Spleen (tissue), 11 donors: ENCODE measurements around the gene LCNL1. TPM values are rescaled to one million over a fixed set of nuclear protein-coding genes. Genes with fewer than 3 reads are reported as not detected.

Source experiments
- DNase-seq: peaks from one replicate; pipeline ENCODE4 v3.0.0-alpha.2; 2020
- H3K27ac ChIP-seq, 8 donors: fragments of 200-600 bp; sonication (generic) in 7 of 8; 1 replicate in 4 of 8; 2 replicates in 4 of 8; pipeline versions ENCODE4 v1.5.0 to v1.8.0; 2016 to 2021; ENCODE audit warnings: inconsistent platforms in 4 of 8, mild to moderate bottlenecking in 4 of 8, moderate library complexity in 1 of 8
- H3K27me3 ChIP-seq, 7 donors: fragments of 200-600 bp; sonication (generic) in 6 of 7; replicated peaks in 1 of 7; 1 replicate in 4 of 7; 2 replicates in 3 of 7; pipeline versions ENCODE4 v1.5.0 to v1.8.0; 2016 to 2021; ENCODE audit warnings: inconsistent platforms in 3 of 7, mild to moderate bottlenecking in 1 of 7
- H3K36me3 ChIP-seq, 6 donors: fragments of 200-600 bp; sonication (generic) in 5 of 6; 1 replicate in 4 of 6; 2 replicates in 2 of 6; pipeline versions ENCODE4 v1.5.0 to v1.8.0; 2016 to 2021; ENCODE audit warnings: inconsistent platforms in 2 of 6
- H3K4me1 ChIP-seq, 6 donors: fragments of 200-600 bp; sonication (generic) in 5 of 6; 1 replicate in 3 of 6; 2 replicates in 3 of 6; pipeline versions ENCODE4 v1.5.0 to v1.8.0; 2016 to 2021; ENCODE audit warnings: inconsistent platforms in 3 of 6
- H3K4me3 ChIP-seq, 8 donors: fragments of 200-600 bp; sonication (generic) in 7 of 8; 1 replicate in 4 of 8; 2 replicates in 4 of 8; pipeline versions ENCODE4 v1.5.0 to v1.8.0; 2016 to 2021; ENCODE audit warnings: inconsistent platforms in 4 of 8, mild to moderate bottlenecking in 4 of 8, moderate library complexity in 2 of 8
- H3K9me3 ChIP-seq, 8 donors: fragments of 200-600 bp; sonication (generic) in 7 of 8; 1 replicate in 4 of 8; 2 replicates in 4 of 8; pipeline versions ENCODE4 v1.5.0 to v1.8.0; 2016 to 2021; ENCODE audit warnings: inconsistent platforms in 4 of 8
- POLR2A ChIP-seq, 3 donors: fragments of 450-650 bp; IDR thresholded peaks; one replicate each; pipeline ENCODE4 v1.5.1; 2017; ENCODE audit warnings: antibody characterized with exemption in 3 of 3, mild to moderate bottlenecking in 1 of 3
- POLR2AphosphoS5 ChIP-seq, 3 donors: sonication (generic); formaldehyde crosslinking; IDR thresholded peaks; one replicate each; pipeline ENCODE4 v1.5.1; 2017; ENCODE audit warnings: antibody characterized with exemption in 3 of 3
- WGBS, 5 donors: extraction: QIAGEN DNeasy Blood & Tissue Kit in 3 of 5; methylation state at CpG; one replicate each; pipeline versions ENCODE4 v1.1.5 to v1.1.7; 2013 to 2018; 5-methylcytosine and 5-hydroxymethylcytosine counted together
- intact Hi-C: fragments of 100-400 bp; cut with DNase I; formaldehyde crosslinking; loops from one replicate; pipeline ENCODE4 v1.15.0; 2023; ENCODE audit warnings: low total_unique reads
- polyA plus RNA-seq, 3 donors: library from polyadenylated mRNA; stranded (reverse); fragments of 200-250 nt; gene quantifications; one replicate each; pipeline ENCODE4 v1.2.1, GENCODE V29; 2013
- total RNA-seq, 7 donors: library from RNA; depleted of rRNA in 3 of 7; stranded (reverse); fragments of >200 nt in 3 of 7; fragmentation: NEBNext Ultra II Directional in 4 of 7; extraction: Animal tissue kit (Norgen Biotek cat#: 25700) in 4 of 7; gene quantifications; one replicate each; pipeline versions ENCODE4 v1.1.0 to v1.2.1, GENCODE V29; 2016 to 2021
- TF ChIP-seq, protein P1 (sequence below), 11 experiments: fragments of 200-600 bp in 7 of 11; fragments of 450-650 bp in 4 of 11; sonication (generic) in 4 of 11; IDR thresholded peaks in 8 of 11; conservative IDR thresholded peaks in 3 of 11; 1 replicate in 7 of 11; 2 replicates in 4 of 11; pipeline versions ENCODE4 v1.4.0 to v1.8.0; 2016 to 2021; ENCODE audit warnings: antibody characterized with exemption in 11 of 11, inconsistent platforms in 4 of 11, mild to moderate bottlenecking in 1 of 11
- donor health status: healthy with polysubstance abuse.
- donor health status: DM: no; HTN: no; CAD: no; lungs with moderate emphysema.
- donor health status: DM: no; HTN: no; CAD: no.
- donor health status: Bipolar disorder and iron deficiency.
- donor health status: healthy.
- donor health status: DM: no; HTN: no; CAD: no.
- donor health status: DM: yes; HTN: yes; CAD: no.

LCNL1 gene
- total and polyA plus RNA-seq, 10 donors, result 1.3 to 8.3 (median 3.2) TPM

GRCh38 chr9:136994180-136994887, 11.5 kb downstream of the LCNL1 start:
- TF ChIP-seq, protein P1, sequence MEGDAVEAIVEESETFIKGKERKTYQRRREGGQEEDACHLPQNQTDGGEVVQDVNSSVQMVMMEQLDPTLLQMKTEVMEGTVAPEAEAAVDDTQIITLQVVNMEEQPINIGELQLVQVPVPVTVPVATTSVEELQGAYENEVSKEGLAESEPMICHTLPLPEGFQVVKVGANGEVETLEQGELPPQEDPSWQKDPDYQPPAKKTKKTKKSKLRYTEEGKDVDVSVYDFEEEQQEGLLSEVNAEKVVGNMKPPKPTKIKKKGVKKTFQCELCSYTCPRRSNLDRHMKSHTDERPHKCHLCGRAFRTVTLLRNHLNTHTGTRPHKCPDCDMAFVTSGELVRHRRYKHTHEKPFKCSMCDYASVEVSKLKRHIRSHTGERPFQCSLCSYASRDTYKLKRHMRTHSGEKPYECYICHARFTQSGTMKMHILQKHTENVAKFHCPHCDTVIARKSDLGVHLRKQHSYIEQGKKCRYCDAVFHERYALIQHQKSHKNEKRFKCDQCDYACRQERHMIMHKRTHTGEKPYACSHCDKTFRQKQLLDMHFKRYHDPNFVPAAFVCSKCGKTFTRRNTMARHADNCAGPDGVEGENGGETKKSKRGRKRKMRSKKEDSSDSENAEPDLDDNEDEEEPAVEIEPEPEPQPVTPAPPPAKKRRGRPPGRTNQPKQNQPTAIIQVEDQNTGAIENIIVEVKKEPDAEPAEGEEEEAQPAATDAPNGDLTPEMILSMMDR (IDR thresholded peaks at IDR 0.05 in 8 of 11, conservative IDR thresholded peaks at IDR 0.05 in 3 of 11), result no peak
- TF ChIP-seq POLR2A (IDR thresholded peaks at IDR 0.05) (no peak), POLR2AphosphoS5 (IDR thresholded peaks at IDR 0.05) (peak in 1 of 3 donors; percentile 10)
- H3K36me3 ChIP-seq, result peaks cover 0 to 21% (median 4%) of the 10 kb centered on the region in 6 donors
- no peak for DNase-seq
- peak overlapping the region in 2 of 8 donors; percentile 17 to 94 for H3K27ac ChIP-seq
- peak overlapping the region in 1 of 8 donors; percentile 96 for H3K4me3 ChIP-seq
- WGBS, 5 donors, result 71 to 91% (median 78%) methylated on average over 9 to 54 of the region's 54 CpGs
- peaks cover 0 to 30% (median 0%) of the 10 kb centered on the region in 7 donors for H3K27me3 ChIP-seq
- intact Hi-C loops, result no loop called here
- no peaks in the 10 kb centered on the region for H3K9me3 ChIP-seq
- H3K4me1 ChIP-seq, result peaks cover 43 to 82% (median 78%) of the 10 kb centered on the region in 6 donors

GRCh38 chr9:136994888-136995230, 12.1 kb downstream of the LCNL1 start:
- Histone ChIP-seq H3K4me1 (peaks cover 48 to 87% (median 83%) of the 10 kb centered on the region in 6 donors), H3K27ac (peak overlapping the region in 3 of 8 donors; percentile 84 to 89 (median 86)), H3K36me3 (peaks cover 0 to 21% (median 4%) of the 10 kb centered on the region in 6 donors), H3K4me3 (peak overlapping the region in 1 of 8 donors; percentile 63), H3K9me3 (no peaks in the 10 kb centered on the region), H3K27me3 (peaks cover 0 to 30% (median 0%) of the 10 kb centered on the region in 7 donors)
- TF ChIP-seq, protein P1 (IDR thresholded peaks at IDR 0.05 in 8 of 11, conservative IDR thresholded peaks at IDR 0.05 in 3 of 11), result no peak
- no peak for TF ChIP-seq POLR2A (IDR thresholded peaks at IDR 0.05)
- peak in 2 of 3 donors; percentile 5 to 6 for TF ChIP-seq POLR2AphosphoS5 (IDR thresholded peaks at IDR 0.05)
- DNase-seq, result no peak
- intact Hi-C loops, result no loop called here
- WGBS, 5 donors, result 39 to 68% (median 52%) methylated on average over 5 to 40 of the region's 40 CpGs

GRCh38 chr9:136995362-136995761, 12.6 kb downstream of the LCNL1 start:
- TF ChIP-seq POLR2AphosphoS5 (IDR thresholded peaks at IDR 0.05) (peak in 2 of 3 donors; percentile 6 to 59), POLR2A (IDR thresholded peaks at IDR 0.05) (no peak)
- intact Hi-C loops, result no loop called here
- peaks cover 0 to 30% (median 0%) of the 10 kb centered on the region in 7 donors for H3K27me3 ChIP-seq
- peaks cover 0 to 21% (median 4%) of the 10 kb centered on the region in 6 donors for H3K36me3 ChIP-seq
- peak overlapping the region in 3 of 8 donors; percentile 27 to 63 (median 30) for H3K4me3 ChIP-seq
- WGBS, 5 donors, result 44 to 68% (median 46%) methylated on average over 25 to 30 of the region's 30 CpGs
- peaks cover 53 to 92% (median 88%) of the 10 kb centered on the region in 6 donors for H3K4me1 ChIP-seq
- H3K9me3 ChIP-seq, result no peaks in the 10 kb centered on the region
- no peak for DNase-seq
- peak overlapping the region in 6 of 8 donors; percentile 39 to 89 (median 81) for H3K27ac ChIP-seq

DNA sequence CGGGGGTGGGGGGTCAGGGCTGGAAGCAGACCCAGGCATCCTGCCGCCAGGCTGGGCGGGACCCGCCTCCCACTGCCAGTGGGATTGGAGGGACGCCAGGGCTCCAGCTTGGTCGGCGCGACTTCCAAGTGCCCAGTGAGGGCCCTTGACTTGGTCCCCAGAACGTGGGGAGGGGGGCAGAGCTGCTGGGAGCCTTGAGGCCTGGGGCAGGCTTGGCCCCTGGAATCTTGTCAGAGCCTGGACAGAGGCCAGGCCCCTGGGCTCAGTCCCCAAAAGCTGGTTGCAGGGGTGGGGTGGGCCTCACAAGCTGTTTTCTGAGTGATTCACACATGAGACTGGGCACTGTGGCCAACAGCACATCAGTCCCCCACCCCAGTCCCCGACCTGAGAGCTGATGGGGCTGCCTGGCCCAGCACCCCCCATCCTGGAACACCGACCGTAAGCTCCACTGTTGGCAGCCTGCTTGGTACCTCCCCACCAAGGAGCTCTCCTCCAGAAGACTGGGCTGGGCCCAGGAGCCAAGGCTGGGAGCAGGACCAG, 13.0 kb downstream of the LCNL1 start:
- 35 to 58% (median 38%) methylated on average over 8 to 12 of the region's 12 CpGs for WGBS, 5 donors
- TF ChIP-seq POLR2AphosphoS5 (IDR thresholded peaks at IDR 0.05) (peak in 2 of 3 donors; percentile 26 to 73), POLR2A (IDR thresholded peaks at IDR 0.05) (no peak)
- TF ChIP-seq, protein P1 (IDR thresholded peaks at IDR 0.05 in 8 of 11, conservative IDR thresholded peaks at IDR 0.05 in 3 of 11), result no peak
- no peaks in the 10 kb centered on the region for H3K9me3 ChIP-seq
- peaks cover 56 to 97% (median 93%) of the 10 kb centered on the region in 6 donors for H3K4me1 ChIP-seq
- H3K27ac ChIP-seq, result peak overlapping the region; percentile 39 to 89 (median 78)
- intact Hi-C loops, result no loop called here
- peaks cover 0 to 30% (median 0%) of the 10 kb centered on the region in 7 donors for H3K27me3 ChIP-seq
- peak overlapping the region in 3 of 8 donors; percentile 27 to 63 (median 30) for H3K4me3 ChIP-seq
- peaks cover 0 to 21% (median 4%) of the 10 kb centered on the region in 6 donors for H3K36me3 ChIP-seq
- DNase-seq, result no peak
